ENCODE data around the gene ITGB2. TPM values are rescaled to one million over a fixed set of nuclear protein-coding genes. Genes with fewer than 3 reads are reported as not detected.

Gene ITGB2
- total RNA-seq, 1 donor from 2014 or later, result not detected

GRCh38 chr21:44855572-44855971, 65.1 kb downstream of the ITGB2 start:
- Histone ChIP-seq H3K9me3 (ENCODE audit: low read depth) (no peaks in the 10 kb centered on the region), H3K4me2 (no peak overlapping the region), H3K79me2 (ENCODE audit: low read depth) (peaks cover 50% of the 10 kb centered on the region), H4K20me1 (ENCODE audit: low read depth) (peaks cover 72% of the 10 kb centered on the region), H3K36me3 (no peaks in the 10 kb centered on the region), H2AFZ (replicated peaks) (no peak overlapping the region), H3F3A (ENCODE audit: low read depth) (no peaks in the 10 kb centered on the region), H3K9ac (no peak overlapping the region), H3K27ac (no peak overlapping the region), H3K27me3 (no peaks in the 10 kb centered on the region), H3K4me1 (no peaks in the 10 kb centered on the region), H3K4me3 (no peak overlapping the region)
- no peak overlapping the region for H3K4me3 Mint-ChIP-seq
- H3K36me3 Mint-ChIP-seq, result peaks cover 31% of the 10 kb centered on the region
- H3K27me3 Mint-ChIP-seq (ENCODE audit: insufficient read depth, low read depth), result no peaks in the 10 kb centered on the region
- no peak for DNase-seq (ENCODE audit: low spot score)
- no peaks in the 10 kb centered on the region for H3K9me3 Mint-ChIP-seq
- no peaks in the 10 kb centered on the region for H3K4me1 Mint-ChIP-seq
- no peak for TF ChIP-seq EZH2phosphoT487 (IDR thresholded peaks at IDR 0.05)
- no peak for TF ChIP-seq EZH2 (IDR thresholded peaks at IDR 0.05)
- TF ChIP-seq CTCF (IDR thresholded peaks at IDR 0.05), result no peak
- H3K27ac Mint-ChIP-seq, result no peak overlapping the region

DNA sequence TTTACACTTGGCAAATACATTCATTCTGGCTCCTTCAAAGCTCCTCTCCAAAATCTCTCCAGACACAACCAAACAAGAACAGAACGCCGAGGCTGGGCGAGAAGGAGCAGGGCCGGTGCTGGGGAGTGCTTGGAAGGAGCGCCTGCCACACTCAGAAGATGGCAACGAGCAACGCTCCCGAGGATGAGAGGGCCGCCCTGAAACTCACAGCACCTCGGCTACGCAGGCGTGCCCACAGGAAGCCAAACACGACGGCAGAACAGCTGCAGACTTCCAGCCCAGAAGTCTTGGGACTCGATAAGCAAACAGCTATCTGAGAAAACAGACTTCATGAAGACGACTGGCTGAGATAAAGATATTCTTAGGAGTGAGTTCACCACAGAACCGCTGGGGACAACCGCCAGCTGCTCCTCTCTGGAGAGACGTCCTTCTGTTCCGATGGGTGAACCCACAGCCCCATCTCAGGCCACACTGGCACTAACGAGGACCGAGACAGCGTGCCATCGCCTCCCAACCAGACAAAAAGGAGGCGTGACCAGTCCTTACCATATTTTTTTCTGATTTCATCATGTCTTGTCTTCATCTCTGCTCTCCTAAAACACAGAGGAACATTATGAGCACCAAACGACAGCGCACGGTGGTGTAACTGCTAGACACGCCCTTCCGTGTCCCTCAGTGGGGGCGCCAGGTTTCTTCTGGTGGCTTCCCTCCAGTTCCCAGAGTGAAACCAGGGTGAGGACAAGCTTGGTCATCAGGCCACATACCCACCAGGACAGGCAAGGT, 65.8 kb downstream of the ITGB2 start:
- Histone ChIP-seq H2AFZ (replicated peaks) (no peak overlapping the region), H4K20me1 (ENCODE audit: low read depth) (peaks cover 64% of the 10 kb centered on the region), H3K4me2 (no peak overlapping the region), H3K27ac (no peak overlapping the region), H3F3A (ENCODE audit: low read depth) (no peaks in the 10 kb centered on the region), H3K4me1 (no peaks in the 10 kb centered on the region), H3K36me3 (no peaks in the 10 kb centered on the region), H3K4me3 (no peak overlapping the region), H3K9me3 (ENCODE audit: low read depth) (no peaks in the 10 kb centered on the region), H3K79me2 (ENCODE audit: low read depth) (peaks cover 44% of the 10 kb centered on the region), H3K27me3 (no peaks in the 10 kb centered on the region), H3K9ac (no peak overlapping the region)
- no peak for DNase-seq (ENCODE audit: low spot score)
- H3K27me3 Mint-ChIP-seq (ENCODE audit: insufficient read depth, low read depth), result no peaks in the 10 kb centered on the region
- TF ChIP-seq CTCF (IDR thresholded peaks at IDR 0.05) (no peak), EZH2phosphoT487 (IDR thresholded peaks at IDR 0.05) (no peak), EZH2 (IDR thresholded peaks at IDR 0.05) (no peak)
- H3K4me1 Mint-ChIP-seq, result no peaks in the 10 kb centered on the region
- H3K36me3 Mint-ChIP-seq, result peaks cover 29% of the 10 kb centered on the region
- H3K4me3 Mint-ChIP-seq, result no peak overlapping the region
- H3K9me3 Mint-ChIP-seq, result no peaks in the 10 kb centered on the region
- no peak overlapping the region for H3K27ac Mint-ChIP-seq

- DNase-seq (ENCODE audit: low spot score), result no peak
- Histone ChIP-seq H3F3A (ENCODE audit: low read depth) (no peaks in the 10 kb centered on the region), H3K4me2 (no peak overlapping the region), H3K4me1 (no peaks in the 10 kb centered on the region), H3K79me2 (ENCODE audit: low read depth) (peaks cover 38% of the 10 kb centered on the region), H4K20me1 (ENCODE audit: low read depth) (peaks cover 59% of the 10 kb centered on the region), H3K9ac (no peak overlapping the region), H3K36me3 (no peaks in the 10 kb centered on the region), H2AFZ (replicated peaks) (no peak overlapping the region), H3K4me3 (no peak overlapping the region), H3K27me3 (no peaks in the 10 kb centered on the region), H3K9me3 (ENCODE audit: low read depth) (no peaks in the 10 kb centered on the region), H3K27ac (no peak overlapping the region)
- Mint-ChIP-seq H3K4me3 (no peak overlapping the region), H3K9me3 (no peaks in the 10 kb centered on the region), H3K4me1 (no peaks in the 10 kb centered on the region), H3K27me3 (ENCODE audit: insufficient read depth, low read depth) (no peaks in the 10 kb centered on the region), H3K27ac (no peak overlapping the region), H3K36me3 (peaks cover 32% of the 10 kb centered on the region)
- TF ChIP-seq EZH2phosphoT487 (IDR thresholded peaks at IDR 0.05) (no peak), CTCF (IDR thresholded peaks at IDR 0.05) (no peak), EZH2 (IDR thresholded peaks at IDR 0.05) (no peak)
Measured at GRCh38 chr21:44854391-44854663, 66.4 kb downstream of the ITGB2 start.

All from neural progenitor cell (in vitro differentiated cells).